K562 (cell line): ENCODE data around the gene MCU. TPM values are rescaled to one million over a fixed set of nuclear protein-coding genes. Genes with fewer than 3 reads are reported as not detected.

Experiments
- CEBPZ ChIP-seq: fragments of 150-350 bp; IDR thresholded peaks from 2 replicates; pipeline ENCODE4 v1.6.1; 2014; ENCODE audit warnings: low read depth, mild to moderate bottlenecking, low read length, borderline replicate concordance
- CHCHD3 ChIP-seq: fragments of 250-450 bp; sonication (Bioruptor Pico); IDR thresholded peaks from 2 replicates; pipeline ENCODE4 v2.1.2; 2022; ENCODE audit warnings: mild to moderate bottlenecking
- EZH2 ChIP-seq: IDR thresholded peaks from 2 replicates; pipeline ENCODE4 v1.6.1; 2012; ENCODE audit warnings: low read depth, mild to moderate bottlenecking, inconsistent platforms, low read length, borderline replicate concordance
- GABPB1 ChIP-seq: sonication (generic); formaldehyde crosslinking; IDR thresholded peaks from 2 replicates; pipeline ENCODE4 v1.8.0; 2022; ENCODE audit warnings: mild to moderate bottlenecking, missing genetic modification reagents
- NFXL1 ChIP-seq: fragments of 450-650 bp; formaldehyde crosslinking; IDR thresholded peaks from 2 replicates; pipeline ENCODE4 v1.4.0; 2021; ENCODE audit warnings: mild to moderate bottlenecking
- NONO ChIP-seq, 2 experiments: fragments of 200-400 bp in 1 of 2; fragments of 450-650 bp in 1 of 2; formaldehyde crosslinking in 1 of 2; IDR thresholded peaks; 2 replicates each; pipeline ENCODE4 v1.6.1; 2017; ENCODE audit warnings: low read depth in 2 of 2, mild to moderate bottlenecking in 2 of 2, moderate library complexity in 2 of 2, low read length in 1 of 2
- NRF1 ChIP-seq, 2 experiments: fragments of 450-650 bp; IDR thresholded peaks in 1 of 2; conservative IDR thresholded peaks in 1 of 2; 2 replicates each; pipeline ENCODE4 v1.6.1; 2014; ENCODE audit warnings: mild to moderate bottlenecking in 2 of 2
- PHB ChIP-seq: fragments of 250-450 bp; sonication (Bioruptor Pico); IDR thresholded peaks from 2 replicates; pipeline ENCODE4 v1.5.0; 2021
- RUNX1 ChIP-seq: sonication (generic); IDR thresholded peaks from 2 replicates; pipeline ENCODE4 v1.6.1; 2016; ENCODE audit warnings: antibody characterized with exemption, low read depth
- TAF1 ChIP-seq: IDR thresholded peaks from 2 replicates; pipeline ENCODE4 v1.6.1; 2011; ENCODE audit warnings: mild to moderate bottlenecking, low read length, moderate library complexity; ENCODE audit not compliant: insufficient read depth, control insufficient read depth, severe bottlenecking; ENCODE audit errors: extremely low read depth
- THRA ChIP-seq: fragments of 450-650 bp; IDR thresholded peaks from 2 replicates; pipeline ENCODE4 v1.6.1; 2017; ENCODE audit warnings: mild to moderate bottlenecking, moderate library complexity
- XRCC5 ChIP-seq: fragments of 200-400 bp; formaldehyde crosslinking; IDR thresholded peaks from 2 replicates; pipeline ENCODE4 v1.6.1; 2017; ENCODE audit warnings: low read depth, mild to moderate bottlenecking, low read length
- ZBTB26 ChIP-seq: fragments of 450-650 bp; formaldehyde crosslinking; IDR thresholded peaks from 2 replicates; pipeline ENCODE4 v1.4.0; 2022; ENCODE audit warnings: missing genetic modification characterization
- ZKSCAN3 ChIP-seq: fragments of 250-450 bp; sonication (Bioruptor Pico); IDR thresholded peaks from 2 replicates; pipeline ENCODE4 v1.4.0; 2020
- ZNF253 ChIP-seq: fragments of 250-450 bp; sonication (Bioruptor Pico); conservative IDR thresholded peaks from 2 replicates; pipeline ENCODE4 v1.6.1; 2021; ENCODE audit warnings: mild to moderate bottlenecking
- ZNF444 ChIP-seq: fragments of 250-450 bp; sonication (Bioruptor Pico); IDR thresholded peaks from 2 replicates; pipeline ENCODE4 v1.4.0; 2020; ENCODE audit warnings: mild to moderate bottlenecking, moderate library complexity
- ZNF655 ChIP-seq: fragments of 250-450 bp; sonication (Bioruptor Pico); IDR thresholded peaks from 2 replicates; pipeline ENCODE4 v1.5.0; 2021
- ZNF785 ChIP-seq: fragments of 250-450 bp; sonication (Bioruptor Pico); IDR thresholded peaks from 2 replicates; pipeline ENCODE4 v1.4.0; 2020; ENCODE audit warnings: mild to moderate bottlenecking
- polyA plus RNA-seq, 8 experiments: library from polyadenylated mRNA; depleted of rRNA in 4 of 8; stranded (reverse) in 5 of 8; unstranded in 3 of 8; fragments of >200 nt; fragmentation: Nextera tagmentation in 2 of 8; fragmentation: Illumina TruSeq in 1 of 8; extraction: Ambion mirVana in 2 of 8; extraction: Trizol in 1 of 8; gene quantifications; 2 replicates each; pipeline versions ENCODE4 v1.2.1 to v1.2.3, GENCODE V29; 2011 to 2014; ENCODE audit warnings: inconsistent platforms in 1 of 8, missing spikeins in 1 of 8
- total RNA-seq, 7 experiments: library from RNA; depleted of rRNA in 6 of 7; stranded (reverse); fragments of >200 nt in 6 of 7; fragmentation: Illumina TruSeq in 2 of 7; extraction: Trizol in 2 of 7; gene quantifications; 2 replicates each; pipeline versions ENCODE4 v1.2.1 to v1.2.3, GENCODE V29; 2011 to 2021; ENCODE audit warnings: low replicate concordance in 1 of 7
- TF ChIP-seq, protein P1 (sequence below): fragments of 450-650 bp; IDR thresholded peaks from 2 replicates; pipeline ENCODE4 v1.6.1; 2016; ENCODE audit warnings: borderline replicate concordance

MCU gene
- total and polyA plus RNA-seq, 9 of the 15 experiments (the other 6 are each of a cell fraction or from before 2014, with no cell fraction given) = 8.2 to 88.8 (median 21.3) TPM

DNA sequence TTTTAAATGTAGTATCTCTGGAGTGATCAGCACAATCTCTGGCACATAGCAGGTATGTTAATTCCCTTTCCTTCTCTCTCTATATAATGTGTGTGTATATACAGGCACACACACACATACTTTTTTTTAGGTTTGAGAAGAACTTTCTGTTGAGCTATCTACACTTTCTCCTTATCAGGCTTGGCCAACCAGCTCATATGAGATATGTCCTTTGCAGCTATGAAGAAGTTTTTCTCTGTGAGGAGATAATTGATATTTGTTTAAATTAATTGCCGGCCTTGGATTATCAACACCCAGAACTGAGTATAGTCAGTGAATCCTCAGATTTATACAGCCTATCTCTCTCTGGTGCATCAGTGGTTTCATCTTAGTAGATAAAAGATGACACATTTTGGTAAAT is 2.3 kb upstream of the MCU start (continued):
- TF ChIP-seq EZH2 (no peak), THRA (no peak), CHCHD3 (no peak), ZBTB26 (CRISPR knock-in tag) (no peak), ZNF785 (CRISPR knock-in tag) (no peak), ZNF444 (CRISPR knock-in tag) (no peak), ZNF655 (no peak), NONO (IDR thresholded peaks at IDR 0.05; ENCODE audit: low read depth in 2 of 2, low read length in 1 of 2) (no peak), TAF1 (no peak), GABPB1 (no peak), ZKSCAN3 (CRISPR knock-in tag) (no peak), NFXL1 (no peak), ZNF253 (CRISPR knock-in tag) (no peak), CEBPZ (no peak), RUNX1 (no peak), PHB (CRISPR knock-in tag) (no peak), XRCC5 (no peak), NRF1 (conservative IDR thresholded peaks at IDR 0.05 in 1 of 2, IDR thresholded peaks at IDR 0.05 in 1 of 2) (no peak)
- TF ChIP-seq, protein P1, sequence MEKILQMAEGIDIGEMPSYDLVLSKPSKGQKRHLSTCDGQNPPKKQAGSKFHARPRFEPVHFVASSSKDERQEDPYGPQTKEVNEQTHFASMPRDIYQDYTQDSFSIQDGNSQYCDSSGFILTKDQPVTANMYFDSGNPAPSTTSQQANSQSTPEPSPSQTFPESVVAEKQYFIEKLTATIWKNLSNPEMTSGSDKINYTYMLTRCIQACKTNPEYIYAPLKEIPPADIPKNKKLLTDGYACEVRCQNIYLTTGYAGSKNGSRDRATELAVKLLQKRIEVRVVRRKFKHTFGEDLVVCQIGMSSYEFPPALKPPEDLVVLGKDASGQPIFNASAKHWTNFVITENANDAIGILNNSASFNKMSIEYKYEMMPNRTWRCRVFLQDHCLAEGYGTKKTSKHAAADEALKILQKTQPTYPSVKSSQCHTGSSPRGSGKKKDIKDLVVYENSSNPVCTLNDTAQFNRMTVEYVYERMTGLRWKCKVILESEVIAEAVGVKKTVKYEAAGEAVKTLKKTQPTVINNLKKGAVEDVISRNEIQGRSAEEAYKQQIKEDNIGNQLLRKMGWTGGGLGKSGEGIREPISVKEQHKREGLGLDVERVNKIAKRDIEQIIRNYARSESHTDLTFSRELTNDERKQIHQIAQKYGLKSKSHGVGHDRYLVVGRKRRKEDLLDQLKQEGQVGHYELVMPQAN = no peak
